OCI-LY7 (cell line): ENCODE data around the gene ADAMTS17. TPM values are rescaled to one million over a fixed set of nuclear protein-coding genes. Genes with fewer than 3 reads are reported as not detected.

ENCODE experiments used
- BruUV-seq: library from RNA; stranded (reverse); fragments of 400-500 nt; replicated peaks from 2 replicates; lab custom pipeline; 2021; lab: Mats Ljungman, UMichigan
- CTCF ChIA-PET: fragments of 300-600 bp; sonication (Branson Sonifier 250); formaldehyde crosslinking; loops from one replicate; lab custom pipeline; 2022; ENCODE audit warnings: antibody characterized with exemption; ENCODE audit not compliant: unreplicated experiment; lab: Charles Lee
- POLR2A ChIA-PET: fragments of 300-600 bp; sonication (Branson Sonifier 250); formaldehyde crosslinking; loops from one replicate; lab custom pipeline; 2022; ENCODE audit warnings: antibody characterized with exemption; lab: Charles Lee
- DNase-seq: peaks from one replicate; pipeline ENCODE4 v3.0.0-alpha.2; 2015; ENCODE audit warnings: low spot score
- H2AFZ ChIP-seq: fragments of 200-600 bp; sonication (generic), shearing (Covaris generic); 2 replicates; pipeline ENCODE4 v1.6.1; 2014; ENCODE audit warnings: mild to moderate bottlenecking, antibody characterized with exemption, low read length, moderate library complexity
- H3K27ac ChIP-seq: fragments of 200-600 bp; sonication (generic); 2 replicates; pipeline ENCODE4 v1.5.1; 2014; ENCODE audit warnings: mixed run types, low read depth, mild to moderate bottlenecking, moderate library complexity, low read length, inconsistent platforms; ENCODE audit not compliant: poor library complexity, severe bottlenecking
- H3K36me3 ChIP-seq: fragments of 200-600 bp; sonication (generic); 2 replicates; pipeline ENCODE4 v1.6.1; 2014; ENCODE audit warnings: mild to moderate bottlenecking, antibody characterized with exemption, low read length, moderate library complexity, mixed read lengths; ENCODE audit not compliant: insufficient read depth
- H3K4me1 ChIP-seq: fragments of 200-600 bp; sonication (generic); 2 replicates; pipeline ENCODE4 v1.5.1; 2014; ENCODE audit warnings: mild to moderate bottlenecking, low read length; ENCODE audit not compliant: insufficient read depth, poor library complexity, severe bottlenecking
- H3K4me2 ChIP-seq: fragments of 200-600 bp; sonication (generic); 2 replicates; pipeline ENCODE4 v1.6.1; 2014; ENCODE audit warnings: mild to moderate bottlenecking, low read length
- H3K4me3 ChIP-seq: fragments of 200-600 bp; sonication (generic); 2 replicates; pipeline ENCODE4 v1.5.1; 2014; ENCODE audit warnings: mild to moderate bottlenecking, low read depth, low read length; ENCODE audit not compliant: poor library complexity, severe bottlenecking
- H3K79me2 ChIP-seq: fragments of 200-600 bp; sonication (generic); 2 replicates; pipeline ENCODE4 v1.6.1; 2016; ENCODE audit warnings: low read depth, mild to moderate bottlenecking, low read length, moderate library complexity, mixed read lengths; ENCODE audit not compliant: insufficient read depth
- H3K9me2 ChIP-seq: fragments of 200-600 bp; sonication (generic); 2 replicates; pipeline ENCODE4 v1.6.1; 2016; ENCODE audit warnings: mild to moderate bottlenecking, low read length, mixed read lengths; ENCODE audit not compliant: insufficient read depth
- H3K9me3 ChIP-seq: fragments of 200-600 bp; sonication (generic); 2 replicates; pipeline ENCODE4 v1.6.1; 2014; ENCODE audit warnings: mild to moderate bottlenecking, mixed run types, low read length, mixed read lengths
- H4K20me1 ChIP-seq: fragments of 200-600 bp; sonication (generic); 2 replicates; pipeline ENCODE4 v1.6.1; 2014; ENCODE audit warnings: mild to moderate bottlenecking, antibody characterized with exemption, low read length, moderate library complexity, mixed read lengths; ENCODE audit not compliant: insufficient read depth
- EZH2phosphoT487 ChIP-seq: fragments of 200-600 bp; sonication (generic); IDR thresholded peaks from 2 replicates; pipeline ENCODE4 v1.6.1; 2018; ENCODE audit warnings: low read depth, borderline replicate concordance, mild to moderate bottlenecking, mixed run types, antibody characterized with exemption, low read length, moderate library complexity, mixed read lengths
- intact Hi-C: fragments of 100-400 bp; cut with micrococcal nuclease; formaldehyde crosslinking; loops from one replicate; pipeline ENCODE4 v1.10.0; 2022; ENCODE audit not compliant: unreplicated experiment
- total RNA-seq, 2 experiments: library from RNA; depleted of rRNA in 1 of 2; stranded (reverse); fragments of >200 nt in 1 of 2; shearing (Covaris generic) in 1 of 2; gene quantifications; 2 replicates each; pipeline ENCODE4 v1.2.3, GENCODE V29; 2014 to 2022
- TF ChIP-seq, protein P1 (sequence below): fragments of 200-600 bp; sonication (generic); conservative IDR thresholded peaks from 2 replicates; pipeline ENCODE4 v1.5.1; 2014; ENCODE audit warnings: mild to moderate bottlenecking, antibody characterized with exemption, low read length, moderate library complexity, mixed read lengths

The ADAMTS17 gene
- total RNA-seq, 2 experiments from 2014 or later = not detected

GRCh38 chr15:100150906-100151305 lies 190.9 kb downstream of the ADAMTS17 start:
- Histone ChIP-seq H3K4me1 (no peaks in the 10 kb centered on the region), H3K9me3 (0 out of 2 replicates have a peak, but pooled peaks cover 9% of the 10 kb centered on the region), H3K27ac (no peak overlapping the region), H2AFZ (no peak overlapping the region), H3K9me2 (no peaks in the 10 kb centered on the region), H3K36me3 (no peaks in the 10 kb centered on the region), H3K79me2 (no peaks in the 10 kb centered on the region), H4K20me1 (no peaks in the 10 kb centered on the region), H3K4me2 (no peak overlapping the region), H3K4me3 (no peak overlapping the region)
- TF ChIP-seq EZH2phosphoT487 = no peak
- TF ChIP-seq, protein P1, sequence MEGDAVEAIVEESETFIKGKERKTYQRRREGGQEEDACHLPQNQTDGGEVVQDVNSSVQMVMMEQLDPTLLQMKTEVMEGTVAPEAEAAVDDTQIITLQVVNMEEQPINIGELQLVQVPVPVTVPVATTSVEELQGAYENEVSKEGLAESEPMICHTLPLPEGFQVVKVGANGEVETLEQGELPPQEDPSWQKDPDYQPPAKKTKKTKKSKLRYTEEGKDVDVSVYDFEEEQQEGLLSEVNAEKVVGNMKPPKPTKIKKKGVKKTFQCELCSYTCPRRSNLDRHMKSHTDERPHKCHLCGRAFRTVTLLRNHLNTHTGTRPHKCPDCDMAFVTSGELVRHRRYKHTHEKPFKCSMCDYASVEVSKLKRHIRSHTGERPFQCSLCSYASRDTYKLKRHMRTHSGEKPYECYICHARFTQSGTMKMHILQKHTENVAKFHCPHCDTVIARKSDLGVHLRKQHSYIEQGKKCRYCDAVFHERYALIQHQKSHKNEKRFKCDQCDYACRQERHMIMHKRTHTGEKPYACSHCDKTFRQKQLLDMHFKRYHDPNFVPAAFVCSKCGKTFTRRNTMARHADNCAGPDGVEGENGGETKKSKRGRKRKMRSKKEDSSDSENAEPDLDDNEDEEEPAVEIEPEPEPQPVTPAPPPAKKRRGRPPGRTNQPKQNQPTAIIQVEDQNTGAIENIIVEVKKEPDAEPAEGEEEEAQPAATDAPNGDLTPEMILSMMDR = no peak
- POLR2A ChIA-PET = no interaction called here
- intact Hi-C loops = no loop called here
- BruUV-seq = no TSS peak
- DNase-seq = no peak
- CTCF ChIA-PET = no interaction called here

- BruUV-seq = no TSS peak
- Histone ChIP-seq H3K4me1 (no peaks in the 10 kb centered on the region), H3K27ac (no peak overlapping the region), H3K36me3 (no peaks in the 10 kb centered on the region), H3K4me3 (no peak overlapping the region), H3K9me3 (0 out of 2 replicates have a peak, but pooled peaks cover 9% of the 10 kb centered on the region), H2AFZ (no peak overlapping the region), H3K9me2 (no peaks in the 10 kb centered on the region), H3K4me2 (no peak overlapping the region), H4K20me1 (no peaks in the 10 kb centered on the region), H3K79me2 (no peaks in the 10 kb centered on the region)
- no peak for DNase-seq
- ChIA-PET CTCF (no interaction called here), POLR2A (no interaction called here)
- TF ChIP-seq EZH2phosphoT487 = no peak
- TF ChIP-seq, protein P1 = no peak
- intact Hi-C loops = no loop called here
These were observed 193.9 kb downstream of the ADAMTS17 start for GRCh38 chr15:100147828-100148227.

DNA sequence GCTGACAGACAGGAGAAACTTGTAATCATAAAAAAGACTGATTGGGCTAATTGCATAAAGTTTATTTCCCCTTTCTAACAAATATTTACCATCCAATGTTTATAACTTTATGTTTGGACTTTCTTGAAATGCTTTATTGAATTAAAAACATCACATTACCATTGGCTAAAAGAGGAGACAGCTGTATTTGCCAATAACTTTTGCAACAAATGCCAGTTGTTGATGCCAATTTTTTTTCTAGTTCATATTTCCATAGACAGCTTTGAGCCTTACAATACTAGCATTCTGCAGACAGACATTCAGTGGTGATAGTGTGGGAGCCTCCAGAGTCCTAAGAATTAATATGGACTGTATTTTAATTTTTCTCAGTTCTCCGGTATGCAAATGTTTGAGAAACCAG lies 198.4 kb downstream of the ADAMTS17 start:
- intact Hi-C loops = no loop called here
- no peak overlapping the region for H3K4me3 ChIP-seq
- no peak overlapping the region for H3K27ac ChIP-seq
- ChIA-PET CTCF (no interaction called here), POLR2A (no interaction called here)
- H3K9me2 ChIP-seq = no peaks in the 10 kb centered on the region
- no peak overlapping the region for H3K4me2 ChIP-seq
- no peak overlapping the region for H2AFZ ChIP-seq
- no peak for TF ChIP-seq EZH2phosphoT487
- TF ChIP-seq, protein P1 = no peak
- no peaks in the 10 kb centered on the region; the same call in 1 of the 2 replicates for H3K36me3 ChIP-seq
- 0 out of 2 replicates have a peak, but pooled peaks cover 9% of the 10 kb centered on the region for H3K9me3 ChIP-seq
- no peaks in the 10 kb centered on the region for H3K79me2 ChIP-seq
- BruUV-seq = no TSS peak
- no peak for DNase-seq
- no peaks in the 10 kb centered on the region for H3K4me1 ChIP-seq
- no peaks in the 10 kb centered on the region for H4K20me1 ChIP-seq
